IPS DF 6.9 (cell line): ENCODE measurements around the gene KCNQ1OT1.

Source experiments
- DNase-seq: peaks from one replicate; pipeline ENCODE4 v3.0.0-alpha.2; 2013; ENCODE audit warnings: low read depth, low spot score
- H3K27ac ChIP-seq: one replicate; pipeline ENCODE4 v1.5.1; 2013; ENCODE audit warnings: low read length, control low read depth
- H3K27me3 ChIP-seq: 2 replicates; pipeline ENCODE4 v1.6.1; 2013; ENCODE audit warnings: mild to moderate bottlenecking, low read length; ENCODE audit not compliant: control insufficient read depth, insufficient read depth
- H3K36me3 ChIP-seq: 2 replicates; pipeline ENCODE4 v1.6.1; 2013; ENCODE audit warnings: low read length; ENCODE audit not compliant: control insufficient read depth, insufficient read depth
- H3K4me1 ChIP-seq: 2 replicates; pipeline ENCODE4 v1.6.1; 2013; ENCODE audit warnings: low read length; ENCODE audit not compliant: control insufficient read depth, insufficient read depth
- H3K4me3 ChIP-seq: 2 replicates; pipeline ENCODE4 v1.5.1; 2013; ENCODE audit warnings: mild to moderate bottlenecking, low read length
- H3K9me3 ChIP-seq: 2 replicates; pipeline ENCODE4 v1.6.1; 2013; ENCODE audit warnings: low read length, inconsistent platforms; ENCODE audit not compliant: control insufficient read depth, insufficient read depth
- WGBS: extraction: QIAGEN DNeasy Blood & Tissue Kit; methylation state at CpG from one replicate; pipeline ENCODE4 v1.1.7; 2013; ENCODE audit warnings: mixed read lengths, missing lambda C conversion rate; ENCODE audit not compliant: insufficient read length, insufficient coverage; 5-methylcytosine and 5-hydroxymethylcytosine counted together

KCNQ1OT1 gene

DNA sequence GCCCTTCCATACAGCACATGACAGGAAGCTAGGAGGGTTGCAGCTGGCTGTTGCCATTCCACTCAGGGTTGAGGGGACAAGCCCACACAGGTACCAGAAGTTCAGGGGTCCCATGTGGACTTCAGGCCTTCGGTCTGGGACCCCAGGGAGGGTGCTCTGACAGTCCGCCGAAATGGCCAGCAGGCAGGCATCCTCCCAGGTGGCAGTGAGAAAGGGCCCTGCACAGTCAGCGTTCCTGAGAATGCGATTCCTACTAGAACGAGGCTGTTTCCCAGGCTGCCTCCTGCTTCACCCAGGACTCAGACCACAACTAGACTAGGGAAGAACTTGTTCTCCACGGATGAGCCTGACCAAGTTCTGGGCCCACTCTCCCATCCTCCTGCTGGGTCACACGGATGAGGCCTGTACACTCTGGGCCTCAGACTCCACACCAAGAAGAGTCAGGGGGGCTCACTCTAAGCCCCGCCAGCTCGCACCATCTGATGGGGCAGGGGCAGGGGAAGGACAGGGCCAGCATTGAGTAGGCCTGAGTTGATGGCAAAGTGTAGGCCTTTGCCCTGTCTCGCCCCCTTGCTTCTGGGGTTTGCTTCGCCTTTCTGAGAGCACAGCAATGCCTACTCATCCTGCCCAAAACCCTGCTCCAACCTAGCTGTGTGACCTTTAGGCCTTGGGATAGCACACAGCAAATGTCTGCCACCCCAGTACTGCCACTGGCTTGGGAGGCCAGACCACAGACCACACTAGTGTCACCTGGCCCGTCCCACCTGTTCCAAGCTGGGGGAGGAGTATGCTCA is 14.0 kb downstream of the KCNQ1OT1 start:
- no peak overlapping the region for H3K4me3 ChIP-seq
- H3K27me3 ChIP-seq, result no peaks in the 10 kb centered on the region
- DNase-seq, result no peak
- peaks cover 27% of the 10 kb centered on the region for H3K4me1 ChIP-seq
- no peaks in the 10 kb centered on the region; the same call in 1 of the 2 replicates for H3K36me3 ChIP-seq
- H3K27ac ChIP-seq, result no peak overlapping the region
- no CpG with 5 or more reads among the region's 13 CpGs for WGBS
- no peaks in the 10 kb centered on the region for H3K9me3 ChIP-seq

DNA sequence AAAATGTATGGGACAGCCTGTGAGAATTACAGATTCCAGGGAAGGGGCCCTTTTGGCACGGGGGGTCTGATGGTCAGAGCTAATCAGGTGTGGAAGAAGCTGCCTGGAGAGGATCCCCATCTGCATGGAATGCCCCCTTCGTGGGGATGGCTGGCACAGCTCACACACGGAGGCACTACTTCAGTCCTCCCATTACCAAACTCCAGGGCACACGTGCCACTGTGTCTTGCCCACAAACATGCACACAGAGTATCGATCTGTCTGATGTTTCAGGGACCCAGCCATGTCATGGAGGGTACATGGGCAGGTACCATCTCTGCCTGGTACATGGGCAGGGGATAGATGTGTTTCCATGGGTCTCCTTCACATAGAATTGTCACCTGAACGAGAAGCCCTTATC is 14.7 kb downstream of the KCNQ1OT1 start:
- no peaks in the 10 kb centered on the region; the same call in 1 of the 2 replicates for H3K36me3 ChIP-seq
- H3K27me3 ChIP-seq, result no peaks in the 10 kb centered on the region
- no peaks in the 10 kb centered on the region for H3K9me3 ChIP-seq
- H3K27ac ChIP-seq, result no peak overlapping the region
- no peak for DNase-seq
- WGBS, result no CpG with 5 or more reads among the region's 6 CpGs
- H3K4me1 ChIP-seq, result peaks cover 22% of the 10 kb centered on the region
- H3K4me3 ChIP-seq, result no peak overlapping the region

DNA sequence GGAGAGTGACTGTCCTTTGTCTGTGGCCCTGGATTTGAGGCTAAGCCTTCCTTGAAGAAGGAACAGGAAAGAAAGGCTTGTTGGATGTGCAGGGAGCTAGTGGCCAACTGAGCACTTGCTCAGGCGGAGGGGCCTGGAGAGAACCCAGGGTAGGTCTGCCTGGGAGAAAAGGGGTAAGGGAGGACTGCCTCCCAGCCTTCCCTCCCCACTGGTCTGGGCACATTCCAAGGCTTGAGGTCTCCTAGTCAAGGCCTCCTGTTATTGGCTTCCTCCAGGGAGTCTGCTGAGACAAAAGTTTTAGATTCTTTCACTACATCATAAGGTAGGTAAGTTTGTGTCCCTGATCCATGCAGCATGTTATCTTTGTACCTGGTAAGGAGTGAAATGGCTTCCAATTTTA is 15.2 kb downstream of the KCNQ1OT1 start:
- Histone ChIP-seq H3K27ac (no peak overlapping the region), H3K27me3 (no peaks in the 10 kb centered on the region), H3K9me3 (no peaks in the 10 kb centered on the region), H3K36me3 (no peaks in the 10 kb centered on the region; the same call in 1 of the 2 replicates), H3K4me1 (peaks cover 18% of the 10 kb centered on the region), H3K4me3 (no peak overlapping the region)
- DNase-seq, result no peak
- no CpG with 5 or more reads among the region's 1 CpG for WGBS

DNA sequence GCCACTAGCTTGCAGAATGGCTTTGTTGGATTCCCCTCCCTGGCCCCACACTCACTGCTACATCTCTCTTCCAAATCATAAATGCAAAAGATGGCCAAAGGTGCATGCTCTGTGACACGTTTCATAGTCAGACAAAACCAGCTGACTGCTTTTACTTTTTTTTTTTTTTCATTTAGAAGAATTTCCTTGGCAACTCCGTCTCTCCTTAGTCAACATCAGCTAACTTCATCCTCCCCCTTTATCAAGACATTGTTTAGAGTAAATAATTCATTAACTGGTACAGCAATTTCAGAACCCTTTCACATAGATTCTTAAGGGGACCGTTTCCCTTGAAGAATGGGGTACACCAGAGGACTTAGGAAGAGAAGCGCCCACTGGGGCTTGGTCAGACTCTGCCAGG is 16.0 kb downstream of the KCNQ1OT1 start:
- WGBS, result no CpG with 5 or more reads among the region's 4 CpGs
- Histone ChIP-seq H3K4me3 (no peak overlapping the region), H3K27me3 (no peaks in the 10 kb centered on the region), H3K27ac (no peak overlapping the region), H3K36me3 (no peaks in the 10 kb centered on the region), H3K9me3 (no peaks in the 10 kb centered on the region), H3K4me1 (peaks cover 16% of the 10 kb centered on the region)
- DNase-seq, result no peak

DNA sequence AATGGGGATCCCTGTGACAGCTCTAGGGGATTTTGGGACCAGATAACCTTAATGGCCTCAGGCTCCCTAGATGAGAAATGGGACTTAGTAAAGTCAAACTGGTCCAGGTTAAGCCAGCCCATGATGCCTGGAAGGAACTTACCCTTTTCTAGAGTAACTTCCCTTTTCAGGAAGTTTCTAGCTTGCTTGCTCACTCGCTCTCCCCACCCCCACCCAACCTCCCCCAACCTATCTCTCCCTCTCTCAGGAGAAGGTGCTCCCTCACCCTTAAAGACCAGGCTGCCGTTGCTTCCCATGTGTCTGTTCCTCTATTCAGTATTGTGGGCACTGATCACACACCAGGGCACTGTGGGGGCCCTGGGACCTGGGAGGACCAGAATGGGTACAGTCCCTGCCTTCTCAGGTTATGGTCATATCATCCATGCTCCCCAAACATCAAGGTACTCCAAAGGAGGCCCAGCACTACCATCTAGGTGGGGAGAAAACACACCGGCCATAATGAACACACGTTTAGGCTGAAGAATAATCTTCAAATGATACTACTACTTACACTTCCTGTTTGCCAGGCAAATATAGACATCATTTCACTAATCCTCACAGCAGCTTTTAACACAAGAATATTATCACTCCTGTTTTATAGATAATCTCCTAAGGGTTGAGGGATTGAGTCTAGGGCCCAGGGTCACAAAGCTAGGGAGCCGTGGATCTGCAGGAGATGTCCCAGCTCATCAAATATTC is 18.2 kb downstream of the KCNQ1OT1 start:
- WGBS, result no CpG with 5 or more reads among the region's 5 CpGs
- Histone ChIP-seq H3K4me1 (peaks cover 5% of the 10 kb centered on the region), H3K9me3 (no peaks in the 10 kb centered on the region), H3K27ac (no peak overlapping the region), H3K36me3 (no peaks in the 10 kb centered on the region), H3K4me3 (no peak overlapping the region), H3K27me3 (no peaks in the 10 kb centered on the region)
- no peak for DNase-seq

DNA sequence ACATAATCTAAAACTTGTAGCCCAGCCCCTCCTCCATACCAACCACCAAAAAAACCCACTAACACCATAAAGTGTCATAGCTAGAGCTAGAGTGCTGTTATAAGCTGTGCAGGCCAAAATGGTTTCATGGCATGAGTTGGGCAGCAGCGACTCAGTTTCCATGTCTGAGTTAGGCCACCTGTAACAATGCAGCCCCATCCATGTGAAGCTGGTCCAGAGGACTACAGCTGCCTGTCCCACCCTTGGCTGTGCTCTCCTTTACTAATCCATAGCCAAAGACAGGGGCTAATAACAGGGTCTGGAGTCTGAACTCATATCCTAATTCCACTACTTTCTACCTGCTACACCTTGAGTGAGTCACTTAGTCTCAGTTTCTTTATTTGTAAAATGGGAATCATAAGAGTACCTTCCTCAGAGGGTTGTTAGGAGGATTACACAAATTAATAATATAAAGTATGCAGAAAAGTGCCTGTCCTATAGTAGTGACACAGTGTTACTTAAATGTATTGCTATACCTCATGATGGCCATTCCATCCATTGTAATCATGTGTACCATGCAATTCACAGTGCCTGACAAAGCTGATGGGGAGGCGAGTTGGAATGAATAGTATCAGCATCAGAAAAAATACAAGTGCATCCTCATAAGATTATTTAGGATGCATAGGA is 20.6 kb downstream of the KCNQ1OT1 start:
- Histone ChIP-seq H3K4me1 (peaks cover 7% of the 10 kb centered on the region), H3K27me3 (no peaks in the 10 kb centered on the region), H3K9me3 (no peaks in the 10 kb centered on the region), H3K4me3 (no peak overlapping the region), H3K36me3 (no peaks in the 10 kb centered on the region), H3K27ac (no peak overlapping the region)
- WGBS, result no CpG with 5 or more reads among the region's 2 CpGs
- no peak for DNase-seq

DNA sequence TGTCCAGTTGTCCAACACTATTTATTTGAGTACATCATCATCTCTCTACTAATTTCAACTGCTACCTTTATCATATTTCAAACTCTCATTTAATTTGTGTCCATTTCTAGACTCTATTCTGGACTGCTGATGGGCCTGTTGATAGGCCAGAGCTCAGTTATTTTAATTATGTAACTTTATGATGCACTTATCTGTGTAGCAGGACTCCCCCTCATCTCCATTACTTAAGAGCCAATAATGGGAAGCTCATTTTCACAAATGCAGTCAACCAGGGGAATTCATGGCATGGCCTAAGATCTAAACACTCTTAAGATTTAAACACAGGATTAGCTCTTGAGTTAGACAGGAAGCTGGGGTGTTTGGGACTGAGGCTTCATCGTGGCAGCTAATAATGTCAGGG is 21.4 kb downstream of the KCNQ1OT1 start:
- no peak overlapping the region for H3K27ac ChIP-seq
- no CpG with 5 or more reads among the region's 1 CpG for WGBS
- H3K27me3 ChIP-seq, result no peaks in the 10 kb centered on the region
- no peaks in the 10 kb centered on the region for H3K9me3 ChIP-seq
- peaks cover 7% of the 10 kb centered on the region for H3K4me1 ChIP-seq
- H3K36me3 ChIP-seq, result no peaks in the 10 kb centered on the region
- DNase-seq, result no peak
- H3K4me3 ChIP-seq, result no peak overlapping the region

DNA sequence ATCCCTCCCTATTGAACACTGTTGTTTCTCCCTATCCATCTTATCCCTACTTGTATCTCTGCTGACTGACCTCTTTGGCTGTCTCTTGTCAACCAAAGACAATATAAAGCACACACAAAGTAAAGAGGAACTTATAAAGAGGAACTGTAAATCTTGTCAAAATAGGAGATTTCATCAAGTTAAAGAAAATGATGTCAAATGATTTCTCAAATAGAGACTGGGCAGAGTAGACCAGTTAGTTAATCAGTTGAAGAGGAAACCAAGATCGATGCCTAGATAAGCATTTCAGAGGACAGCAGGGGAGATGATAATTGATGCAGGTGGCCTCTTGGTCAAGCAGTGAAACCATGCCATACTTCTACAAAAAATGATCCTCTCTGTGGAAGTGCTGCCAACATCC is 22.7 kb downstream of the KCNQ1OT1 start:
- no CpG with 5 or more reads among the region's 1 CpG for WGBS
- Histone ChIP-seq H3K27me3 (no peaks in the 10 kb centered on the region), H3K9me3 (no peaks in the 10 kb centered on the region), H3K36me3 (no peaks in the 10 kb centered on the region), H3K4me1 (peaks cover 2% of the 10 kb centered on the region; the same call in 1 of the 2 replicates), H3K27ac (no peak overlapping the region), H3K4me3 (no peak overlapping the region)
- no peak for DNase-seq

DNA sequence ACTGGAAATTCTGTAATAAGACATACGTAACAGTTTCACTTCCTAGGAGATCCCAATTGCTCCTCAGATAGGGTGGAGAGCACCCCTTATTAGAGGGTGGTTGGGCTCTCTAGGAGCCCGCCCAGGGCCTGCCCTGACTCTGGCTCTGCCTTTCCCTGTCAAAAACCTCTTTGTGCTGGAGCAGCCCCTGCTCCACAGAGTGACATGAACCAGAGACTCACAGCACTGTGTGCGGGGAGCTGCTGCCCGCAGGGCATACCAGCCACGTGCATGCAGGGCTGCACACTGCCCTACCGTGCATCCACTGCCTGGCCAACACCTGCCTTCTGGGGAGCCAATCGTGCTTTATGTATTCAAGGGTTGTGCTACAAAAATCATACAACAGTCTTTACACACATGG is 24.3 kb downstream of the KCNQ1OT1 start:
- H3K27me3 ChIP-seq, result no peaks in the 10 kb centered on the region
- DNase-seq, result no peak
- peaks cover 2% of the 10 kb centered on the region; the same call in 1 of the 2 replicates for H3K4me1 ChIP-seq
- H3K9me3 ChIP-seq, result no peaks in the 10 kb centered on the region
- no peak overlapping the region for H3K4me3 ChIP-seq
- no CpG with 5 or more reads among the region's 7 CpGs for WGBS
- no peaks in the 10 kb centered on the region for H3K36me3 ChIP-seq
- no peak overlapping the region for H3K27ac ChIP-seq

DNA sequence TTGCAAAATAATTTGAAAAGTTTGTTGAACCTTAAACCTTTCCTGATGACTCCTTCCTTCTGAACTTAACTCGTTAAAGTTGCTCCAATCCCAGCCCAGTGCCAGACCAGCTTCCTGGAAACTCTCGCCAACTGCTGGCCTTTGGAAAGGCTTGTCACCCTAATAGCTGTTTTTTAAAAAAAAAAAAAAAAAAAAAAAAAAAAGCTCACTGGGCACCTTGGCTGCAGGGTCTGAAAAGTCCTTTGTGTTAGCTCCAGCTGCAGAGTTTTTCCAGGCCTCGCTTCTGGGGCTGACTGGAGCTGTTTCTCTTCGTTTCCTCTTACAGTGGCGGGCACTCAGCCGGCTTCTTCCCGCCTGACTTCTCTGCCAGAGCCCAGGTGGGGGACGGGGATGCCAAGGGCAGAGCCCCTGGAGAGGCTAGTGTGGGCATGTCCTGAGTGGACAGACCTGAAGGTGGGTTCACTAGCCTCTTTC is 25.1 kb downstream of the KCNQ1OT1 start:
- WGBS, result no CpG with 5 or more reads among the region's 8 CpGs
- no peaks in the 10 kb centered on the region for H3K27me3 ChIP-seq
- H3K27ac ChIP-seq, result no peak overlapping the region

More for the DNA sequence above, 25.1 kb downstream of the KCNQ1OT1 start:
- no peak overlapping the region for H3K4me3 ChIP-seq
- H3K4me1 ChIP-seq, result peaks cover 2% of the 10 kb centered on the region; the same call in 1 of the 2 replicates
- DNase-seq, result no peak
- no peaks in the 10 kb centered on the region for H3K9me3 ChIP-seq
- no peaks in the 10 kb centered on the region for H3K36me3 ChIP-seq
